ENCODE measurements around the gene TRMT44. TPM values are rescaled to one million over a fixed set of nuclear protein-coding genes. Genes with fewer than 3 reads are reported as not detected.
A peak's percentile ranks its signal among the peaks of the same experiment; 100 is the strongest.

TRMT44 gene, protein sequence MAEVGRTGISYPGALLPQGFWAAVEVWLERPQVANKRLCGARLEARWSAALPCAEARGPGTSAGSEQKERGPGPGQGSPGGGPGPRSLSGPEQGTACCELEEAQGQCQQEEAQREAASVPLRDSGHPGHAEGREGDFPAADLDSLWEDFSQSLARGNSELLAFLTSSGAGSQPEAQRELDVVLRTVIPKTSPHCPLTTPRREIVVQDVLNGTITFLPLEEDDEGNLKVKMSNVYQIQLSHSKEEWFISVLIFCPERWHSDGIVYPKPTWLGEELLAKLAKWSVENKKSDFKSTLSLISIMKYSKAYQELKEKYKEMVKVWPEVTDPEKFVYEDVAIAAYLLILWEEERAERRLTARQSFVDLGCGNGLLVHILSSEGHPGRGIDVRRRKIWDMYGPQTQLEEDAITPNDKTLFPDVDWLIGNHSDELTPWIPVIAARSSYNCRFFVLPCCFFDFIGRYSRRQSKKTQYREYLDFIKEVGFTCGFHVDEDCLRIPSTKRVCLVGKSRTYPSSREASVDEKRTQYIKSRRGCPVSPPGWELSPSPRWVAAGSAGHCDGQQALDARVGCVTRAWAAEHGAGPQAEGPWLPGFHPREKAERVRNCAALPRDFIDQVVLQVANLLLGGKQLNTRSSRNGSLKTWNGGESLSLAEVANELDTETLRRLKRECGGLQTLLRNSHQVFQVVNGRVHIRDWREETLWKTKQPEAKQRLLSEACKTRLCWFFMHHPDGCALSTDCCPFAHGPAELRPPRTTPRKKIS
- 21.8 and 28.7 TPM in 2 replicates for total RNA-seq (2014; rRNA removed; shearing (Covaris generic))

- no peaks in the 10 kb centered on the region for H3K27me3 ChIP-seq (replicated peaks)
- no peaks in the 10 kb centered on the region for H3K36me3 ChIP-seq
- 0 out of 2 replicates have a peak, but pooled peaks cover 2% of the 10 kb centered on the region for H3K4me1 ChIP-seq (replicated peaks)
- no peaks in the 10 kb centered on the region for H3K9me3 ChIP-seq (replicated peaks)
- H3K27ac ChIP-seq = peak within 1 kb of the TSS; percentile 90
- DNase-seq (ENCODE audit: low read depth in 1 of 2, low spot score in 2 of 2) = peak; percentile 71 to 78
- H3K4me3 ChIP-seq = peak within 1 kb of the TSS; percentile 84
Observed at GRCh38 chr4:8440492-8441311, at the start of gene TRMT44, which contains the start of gene ACOX3. Gene TRMT44, plus strand, starts transcription at chr4:8440777. Its CDS starts 46 bp downstream, at chr4:8440823. Gene ACOX3, minus strand, starts transcription at chr4:8440723. Its CDS starts 24,202 bp downstream, at chr4:8416521.

- Histone ChIP-seq H3K4me3 (no peak overlapping the region), H3K36me3 (no peaks in the 10 kb centered on the region), H3K9me3 (replicated peaks) (no peaks in the 10 kb centered on the region), H3K27ac (no peak overlapping the region), H3K27me3 (replicated peaks) (no peaks in the 10 kb centered on the region), H3K4me1 (replicated peaks) (peaks cover 21% of the 10 kb centered on the region)
- DNase-seq (ENCODE audit: low read depth in 1 of 2, low spot score in 2 of 2) = no peak
Observed at GRCh38 chr4:8391071-8391470, 49.5 kb upstream of the TRMT44 start.

GRCh38 chr4:8391972-8392371 is 48.6 kb upstream of the TRMT44 start:
- no peaks in the 10 kb centered on the region for H3K27me3 ChIP-seq (replicated peaks)
- H3K4me1 ChIP-seq (replicated peaks) = peaks cover 21% of the 10 kb centered on the region
- no peak overlapping the region for H3K27ac ChIP-seq
- no peaks in the 10 kb centered on the region for H3K9me3 ChIP-seq (replicated peaks)
- peak in 1 of 2 experiments; percentile 16 for DNase-seq (ENCODE audit: low read depth in 1 of 2, low spot score in 2 of 2)
- no peaks in the 10 kb centered on the region for H3K36me3 ChIP-seq
- H3K4me3 ChIP-seq = no peak overlapping the region

- no peak overlapping the region for H3K27ac ChIP-seq
- no peaks in the 10 kb centered on the region for H3K9me3 ChIP-seq (replicated peaks)
- H3K4me3 ChIP-seq = no peak overlapping the region
- H3K27me3 ChIP-seq (replicated peaks) = no peaks in the 10 kb centered on the region
- no peak for DNase-seq (ENCODE audit: low read depth in 1 of 2, low spot score in 2 of 2)
- H3K4me1 ChIP-seq (replicated peaks) = peaks cover 21% of the 10 kb centered on the region
- H3K36me3 ChIP-seq = no peaks in the 10 kb centered on the region
Observed at GRCh38 chr4:8392591-8393190, 47.9 kb upstream of the TRMT44 start.

DNA sequence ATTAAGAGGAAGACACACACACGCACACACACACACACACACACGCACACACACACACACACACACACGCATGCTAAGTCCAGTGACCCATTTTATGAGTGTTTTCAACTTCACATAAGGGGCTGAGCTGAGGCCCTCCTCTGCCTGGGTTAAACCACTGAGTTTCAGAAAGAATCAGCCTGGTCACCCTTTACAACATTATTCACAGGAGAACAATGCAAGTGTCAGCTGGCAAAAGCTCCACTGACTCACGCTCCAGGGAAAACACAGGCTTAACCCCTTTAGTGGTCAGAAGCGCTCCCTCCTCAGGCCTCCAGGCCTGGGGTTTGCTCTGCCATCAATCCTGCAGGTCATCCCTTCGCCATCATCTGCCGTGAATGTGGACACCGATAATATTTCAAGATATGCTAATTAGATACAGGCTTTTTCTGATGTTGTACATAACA is 47.0 kb upstream of the TRMT44 start:
- Histone ChIP-seq H3K4me1 (replicated peaks) (peaks cover 21% of the 10 kb centered on the region), H3K4me3 (no peak overlapping the region), H3K9me3 (replicated peaks) (no peaks in the 10 kb centered on the region), H3K36me3 (no peaks in the 10 kb centered on the region), H3K27me3 (replicated peaks) (no peaks in the 10 kb centered on the region), H3K27ac (no peak overlapping the region)
- peak; percentile 68 to 72 for DNase-seq (ENCODE audit: low read depth in 1 of 2, low spot score in 2 of 2)

DNA sequence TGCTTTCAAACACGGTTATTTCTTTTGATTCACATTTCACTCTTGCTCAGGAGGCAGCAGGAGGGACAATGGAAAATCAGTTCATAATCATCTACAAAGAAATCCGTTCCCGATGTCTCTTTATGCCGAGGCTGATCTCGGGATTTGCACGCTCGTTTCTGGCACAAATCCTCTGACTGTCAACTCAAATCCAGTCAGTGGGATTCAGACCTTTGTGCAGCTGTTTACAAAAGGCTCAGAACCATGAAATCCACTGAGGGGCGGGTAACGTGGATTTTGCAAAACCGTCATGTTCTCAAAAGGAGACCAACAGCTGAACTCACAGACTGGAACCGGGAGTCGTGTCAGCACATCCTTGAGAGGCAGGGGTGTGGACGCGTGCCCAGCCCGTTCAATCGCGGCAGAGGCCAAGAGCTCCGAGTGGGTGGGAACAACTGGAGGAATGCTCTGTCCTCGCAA is 46.5 kb upstream of the TRMT44 start:
- H3K9me3 ChIP-seq (replicated peaks) = no peaks in the 10 kb centered on the region
- no peak overlapping the region for H3K4me3 ChIP-seq
- DNase-seq (ENCODE audit: low read depth in 1 of 2, low spot score in 2 of 2) = no peak
- H3K27ac ChIP-seq = no peak overlapping the region
- no peaks in the 10 kb centered on the region for H3K27me3 ChIP-seq (replicated peaks)
- no peaks in the 10 kb centered on the region for H3K36me3 ChIP-seq
- peaks cover 21% of the 10 kb centered on the region for H3K4me1 ChIP-seq (replicated peaks)

GRCh38 chr4:8394806-8395205 is 45.8 kb upstream of the TRMT44 start:
- H3K4me3 ChIP-seq = no peak overlapping the region
- H3K9me3 ChIP-seq (replicated peaks) = no peaks in the 10 kb centered on the region
- no peak for DNase-seq (ENCODE audit: low read depth in 1 of 2, low spot score in 2 of 2)
- H3K36me3 ChIP-seq = no peaks in the 10 kb centered on the region
- peaks cover 21% of the 10 kb centered on the region for H3K4me1 ChIP-seq (replicated peaks)
- H3K27ac ChIP-seq = no peak overlapping the region
- H3K27me3 ChIP-seq (replicated peaks) = no peaks in the 10 kb centered on the region

- no peaks in the 10 kb centered on the region for H3K9me3 ChIP-seq (replicated peaks)
- no peaks in the 10 kb centered on the region for H3K27me3 ChIP-seq (replicated peaks)
- peaks cover 21% of the 10 kb centered on the region for H3K4me1 ChIP-seq (replicated peaks)
- no peak overlapping the region for H3K27ac ChIP-seq
- H3K36me3 ChIP-seq = no peaks in the 10 kb centered on the region
- H3K4me3 ChIP-seq = no peak overlapping the region
- DNase-seq (ENCODE audit: low read depth in 1 of 2, low spot score in 2 of 2) = no peak
Observed at GRCh38 chr4:8395504-8396296, 44.9 kb upstream of the TRMT44 start.

GRCh38 chr4:8396762-8397406 is 43.7 kb upstream of the TRMT44 start:
- Histone ChIP-seq H3K4me3 (no peak overlapping the region), H3K9me3 (replicated peaks) (no peaks in the 10 kb centered on the region), H3K36me3 (no peaks in the 10 kb centered on the region), H3K27me3 (replicated peaks) (no peaks in the 10 kb centered on the region), H3K27ac (no peak overlapping the region), H3K4me1 (replicated peaks) (peaks cover 18% of the 10 kb centered on the region)
- no peak for DNase-seq (ENCODE audit: low read depth in 1 of 2, low spot score in 2 of 2)

- Histone ChIP-seq H3K9me3 (replicated peaks) (no peaks in the 10 kb centered on the region), H3K27me3 (replicated peaks) (no peaks in the 10 kb centered on the region), H3K27ac (no peak overlapping the region), H3K36me3 (no peaks in the 10 kb centered on the region), H3K4me3 (no peak overlapping the region), H3K4me1 (replicated peaks) (peaks cover 7% of the 10 kb centered on the region)
- no peak for DNase-seq (ENCODE audit: low read depth in 1 of 2, low spot score in 2 of 2)
Observed at GRCh38 chr4:8398347-8398746, 42.2 kb upstream of the TRMT44 start.

GRCh38 chr4:8399298-8399697 is 41.3 kb upstream of the TRMT44 start:
- no peaks in the 10 kb centered on the region for H3K27me3 ChIP-seq (replicated peaks)
- no peaks in the 10 kb centered on the region for H3K9me3 ChIP-seq (replicated peaks)
- no peak for DNase-seq (ENCODE audit: low read depth in 1 of 2, low spot score in 2 of 2)
- H3K27ac ChIP-seq = no peak overlapping the region
- peaks cover 1% of the 10 kb centered on the region for H3K4me1 ChIP-seq (replicated peaks)
- no peaks in the 10 kb centered on the region for H3K36me3 ChIP-seq
- H3K4me3 ChIP-seq = no peak overlapping the region

DNA sequence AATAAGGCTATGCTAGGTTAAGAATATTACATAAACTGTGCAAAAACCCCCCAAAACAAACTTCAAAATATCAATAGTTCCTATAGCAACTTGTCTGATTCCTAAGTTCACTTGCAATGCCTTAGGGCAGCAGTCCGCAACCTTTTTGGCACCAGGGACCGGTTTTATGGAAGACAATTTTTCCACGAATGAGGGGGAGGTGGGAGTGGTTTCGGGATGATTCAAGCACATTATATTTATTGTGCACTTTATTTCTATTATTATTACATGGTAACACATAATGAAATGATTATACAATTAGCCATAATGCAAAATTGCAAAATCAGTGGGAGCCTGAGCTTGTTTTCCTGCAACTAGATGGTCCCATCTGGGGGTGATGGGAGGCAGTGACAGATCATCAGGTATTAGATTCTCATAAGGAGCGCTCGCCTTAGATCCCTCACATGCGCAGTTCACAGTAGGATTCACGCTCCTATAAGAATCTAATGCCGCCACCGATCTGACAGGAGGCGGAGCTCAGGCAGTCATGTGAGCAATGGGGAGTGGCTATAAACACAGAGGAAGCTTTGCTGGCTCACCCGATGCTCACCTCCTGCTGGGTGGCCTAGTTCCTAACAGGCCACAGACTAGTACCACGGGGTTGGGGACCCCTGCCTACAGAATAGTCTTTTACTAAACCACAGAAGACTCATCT is 39.8 kb upstream of the TRMT44 start:
- H3K27me3 ChIP-seq (replicated peaks) = no peaks in the 10 kb centered on the region
- H3K27ac ChIP-seq = no peak overlapping the region
- no peaks in the 10 kb centered on the region for H3K9me3 ChIP-seq (replicated peaks)
- H3K4me1 ChIP-seq (replicated peaks) = no peaks in the 10 kb centered on the region
- H3K36me3 ChIP-seq = no peaks in the 10 kb centered on the region
- no peak overlapping the region for H3K4me3 ChIP-seq
- DNase-seq (ENCODE audit: low read depth in 1 of 2, low spot score in 2 of 2) = no peak
